A549 (cell line): ENCODE data around the gene ARHGEF28. TPM values are rescaled to one million over a fixed set of nuclear protein-coding genes. Genes with fewer than 3 reads are reported as not detected.

ENCODE experiments used
- ATAC-seq, 2 experiments: fragments of 200-7000 bp in 1 of 2; fragments of >200 bp in 1 of 2; cut with Nextera tagmentation in 1 of 2; cut with Tn5 transposase in 1 of 2; 3 replicates each; pipeline versions ENCODE4 v1.8.0 to v1.9.1; 2018 to 2020; ENCODE audit warnings: mild to moderate bottlenecking in 1 of 2, moderate library complexity in 1 of 2
- CTCF ChIA-PET: fragments of 300-600 bp; sonication (Branson Sonifier 250); formaldehyde crosslinking; extraction: SDS; loops from one replicate; lab custom pipeline; 2021; ENCODE audit warnings: antibody characterized with exemption, inconsistent platforms; lab: Yijun Ruan, JAX
- POLR2A ChIA-PET: fragments of 350-600 bp; formaldehyde crosslinking; extraction: SDS; loops from one replicate; lab custom pipeline; 2021; ENCODE audit warnings: antibody characterized with exemption, inconsistent platforms; lab: Yijun Ruan, JAX
- DNase-seq, 2 experiments: peaks; one replicate each; pipeline versions ENCODE4 v3.0.0 to v3.0.0-alpha.2; 2011 to 2016; ENCODE audit warnings: low read depth in 1 of 2, low spot score in 1 of 2
- FAIRE-seq: peaks from 2 replicates; lab custom pipeline; 2011; peaks lifted over from hg19 to GRCh38; lab: Jason Lieb, UNC
- H3K27ac ChIP-seq, 2 experiments: fragments of >200 bp; sonication (Bioruptor Twin); formaldehyde crosslinking; 3 replicates each; pipeline ENCODE4 v1.5.1; 2016 to 2017
- H3K4me1 ChIP-seq: fragments of >200 bp; sonication (Bioruptor Twin); formaldehyde crosslinking; 3 replicates; pipeline ENCODE4 v1.6.1; 2016
- H3K4me2 ChIP-seq: fragments of >200 bp; sonication (Bioruptor Twin); formaldehyde crosslinking; 3 replicates; pipeline ENCODE4 v1.6.1; 2016
- H3K4me3 ChIP-seq: fragments of >200 bp; sonication (Bioruptor Twin); formaldehyde crosslinking; 3 replicates; pipeline ENCODE4 v1.5.1; 2016
- H3K9me3 ChIP-seq: fragments of >200 bp; sonication (Bioruptor Twin); formaldehyde crosslinking; 3 replicates; pipeline ENCODE4 v1.6.1; 2016
- CBX2 ChIP-seq: fragments of 200-600 bp; sonication (generic); IDR thresholded peaks from 2 replicates; pipeline ENCODE4 v1.6.1; 2016; ENCODE audit warnings: low read depth, mild to moderate bottlenecking, borderline replicate concordance
- EHF ChIP-seq: fragments of 250-450 bp; sonication (Bioruptor Pico); IDR thresholded peaks from 2 replicates; pipeline ENCODE4 v1.5.0; 2020; ENCODE audit warnings: mild to moderate bottlenecking
- EHMT2 ChIP-seq: fragments of 200-600 bp; sonication (generic); IDR thresholded peaks from 2 replicates; pipeline ENCODE4 v1.6.1; 2016; ENCODE audit warnings: antibody characterized with exemption, low read depth, mild to moderate bottlenecking, moderate library complexity
- ESRRA ChIP-seq: fragments of 150-350 bp; IDR thresholded peaks from 2 replicates; pipeline ENCODE4 v1.6.1; 2014; ENCODE audit warnings: mild to moderate bottlenecking, low read length, borderline replicate concordance
- FOSB ChIP-seq: fragments of 250-450 bp; sonication (Bioruptor Pico); IDR thresholded peaks from 2 replicates; pipeline ENCODE4 v1.5.0; 2020; ENCODE audit warnings: mild to moderate bottlenecking, moderate library complexity
- FOXS1 ChIP-seq: fragments of 250-450 bp; sonication (Bioruptor Pico); IDR thresholded peaks from 2 replicates; pipeline ENCODE4 v1.5.0; 2020; ENCODE audit warnings: mild to moderate bottlenecking, moderate library complexity
- HEYL ChIP-seq: fragments of 250-450 bp; sonication (Bioruptor Pico); IDR thresholded peaks from 2 replicates; pipeline ENCODE4 v1.8.0; 2021; ENCODE audit warnings: mild to moderate bottlenecking, moderate library complexity
- HOXB13 ChIP-seq: fragments of 250-450 bp; sonication (Bioruptor Pico); IDR thresholded peaks from 2 replicates; pipeline ENCODE4 v1.5.0; 2020; ENCODE audit warnings: low read depth, mild to moderate bottlenecking, moderate library complexity
- HOXB5 ChIP-seq: fragments of 250-450 bp; sonication (Bioruptor Pico); IDR thresholded peaks from 2 replicates; pipeline ENCODE4 v1.5.0; 2020; ENCODE audit warnings: mild to moderate bottlenecking, moderate library complexity
- JUN ChIP-seq, 2 experiments: fragments of >200 bp; sonication (Bioruptor Twin); formaldehyde crosslinking; IDR thresholded peaks; 2 replicates in 1 of 2; 3 replicates in 1 of 2; pipeline ENCODE4 v1.6.1; 2016 to 2017
- JUNB ChIP-seq: fragments of >200 bp; sonication (Bioruptor Twin); formaldehyde crosslinking; IDR thresholded peaks from 2 replicates; pipeline ENCODE4 v1.6.1; 2016
- KDM1A ChIP-seq: fragments of 200-600 bp; sonication (generic); IDR thresholded peaks from 2 replicates; pipeline ENCODE4 v1.6.1; 2016; ENCODE audit warnings: low read depth, mild to moderate bottlenecking
- KDM5A ChIP-seq: fragments of 200-600 bp; sonication (generic); IDR thresholded peaks from 2 replicates; pipeline ENCODE4 v1.6.1; 2016; ENCODE audit warnings: antibody characterized with exemption, mild to moderate bottlenecking
- MYC ChIP-seq: IDR thresholded peaks from 2 replicates; pipeline ENCODE4 v1.6.1; 2012; ENCODE audit warnings: mild to moderate bottlenecking, inconsistent platforms, low read length, improper control_type of control experiment, borderline replicate concordance
- NFE2L2 ChIP-seq: fragments of 150-350 bp; conservative IDR thresholded peaks from 2 replicates; pipeline ENCODE4 v1.6.1; 2014; ENCODE audit warnings: low read length
- NR3C1 ChIP-seq: fragments of >200 bp; sonication (Bioruptor Twin); formaldehyde crosslinking; IDR thresholded peaks from 3 replicates; pipeline ENCODE4 v1.6.1; 2017
- PHF8 ChIP-seq: fragments of 200-600 bp; sonication (generic); IDR thresholded peaks from 2 replicates; pipeline ENCODE4 v1.6.1; 2016; ENCODE audit warnings: low read depth, mild to moderate bottlenecking, antibody characterized with exemption, moderate library complexity, borderline replicate concordance
- POLR2A ChIP-seq: IDR thresholded peaks from 2 replicates; pipeline ENCODE4 v1.6.1; 2012; ENCODE audit warnings: mild to moderate bottlenecking, low read length
- POLR2AphosphoS2 ChIP-seq: conservative IDR thresholded peaks from 2 replicates; pipeline ENCODE4 v1.6.1; 2012; ENCODE audit warnings: low read length, improper control_type of control experiment, inconsistent platforms
- RARB ChIP-seq: fragments of 250-450 bp; sonication (Bioruptor Pico); IDR thresholded peaks from 2 replicates; pipeline ENCODE4 v1.8.0; 2021; ENCODE audit warnings: mild to moderate bottlenecking, moderate library complexity
- RFX5 ChIP-seq: fragments of 450-650 bp; IDR thresholded peaks from 2 replicates; pipeline ENCODE4 v1.7.1; 2014; ENCODE audit warnings: antibody characterized with exemption, mild to moderate bottlenecking, moderate library complexity
- RNF2 ChIP-seq: fragments of 200-600 bp; sonication (generic); IDR thresholded peaks from 2 replicates; pipeline ENCODE4 v1.6.1; 2016; ENCODE audit warnings: low read depth, mild to moderate bottlenecking, antibody characterized with exemption, moderate library complexity, borderline replicate concordance
- SMC3 ChIP-seq: fragments of >200 bp; sonication (Bioruptor Twin); formaldehyde crosslinking; IDR thresholded peaks from 3 replicates; pipeline ENCODE4 v1.6.1; 2018; ENCODE audit warnings: inconsistent platforms
- SREBF2 ChIP-seq: fragments of 450-650 bp; IDR thresholded peaks from 2 replicates; pipeline ENCODE4 v1.6.1; 2014; ENCODE audit warnings: mild to moderate bottlenecking, moderate library complexity
- ZFP36 ChIP-seq: fragments of 450-650 bp; IDR thresholded peaks from 2 replicates; pipeline ENCODE4 v1.6.1; 2014; ENCODE audit warnings: borderline replicate concordance; ENCODE audit not compliant: partially characterized antibody
- ZNF302 ChIP-seq: fragments of 250-450 bp; sonication (Bioruptor Pico); IDR thresholded peaks from 2 replicates; pipeline ENCODE4 v1.9.0; 2021; ENCODE audit warnings: inconsistent platforms, mild to moderate bottlenecking, moderate library complexity
- ZSCAN20 ChIP-seq: fragments of 250-450 bp; sonication (Bioruptor Pico); IDR thresholded peaks from 2 replicates; pipeline ENCODE4 v1.8.0; 2022; ENCODE audit warnings: mild to moderate bottlenecking, moderate library complexity
- WGBS: methylation state at CpG from one replicate; pipeline ENCODE4 v1.1.6; 2017; ENCODE audit errors: missing lambda C conversion rate; 5-methylcytosine and 5-hydroxymethylcytosine counted together
- polyA plus RNA-seq, 4 experiments: library from polyadenylated mRNA; depleted of rRNA in 3 of 4; stranded (reverse); fragments of >200 nt; fragmentation: RNase III in 1 of 4; extraction: RNeasy Plus Mini Kit Qiagen cat#74134 plus additional on column Dnase treatment in 1 of 4; gene quantifications; 2 replicates in 3 of 4; 3 replicates in 1 of 4; pipeline ENCODE4 v1.2.3, GENCODE V29; 2011 to 2017
- TF ChIP-seq, protein P1 (sequence below): fragments of 250-450 bp; sonication (Bioruptor Pico); IDR thresholded peaks from 2 replicates; pipeline ENCODE4 v1.5.0; 2020; ENCODE audit warnings: low read depth, mild to moderate bottlenecking, moderate library complexity
- TF ChIP-seq, protein P2 (sequence below): fragments of >200 bp; sonication (Bioruptor Twin); formaldehyde crosslinking; IDR thresholded peaks from 3 replicates; pipeline ENCODE4 v1.5.1; 2016
- TF ChIP-seq, protein P3 (sequence below): fragments of >200 bp; sonication (Bioruptor Twin); formaldehyde crosslinking; IDR thresholded peaks from 3 replicates; pipeline ENCODE4 v1.6.1; 2016
- TF ChIP-seq, protein P4 (sequence below): fragments of >200 bp; sonication (Bioruptor Twin); formaldehyde crosslinking; IDR thresholded peaks from 2 replicates; pipeline ENCODE4 v1.6.1; 2016
- TF ChIP-seq, protein P5 (sequence below): IDR thresholded peaks from 2 replicates; pipeline ENCODE4 v1.6.1; 2012

The ARHGEF28 gene
- polyA plus RNA-seq, 2 of the 4 experiments (the other 2 are of a cell fraction), result 17.0 to 22.3 TPM

DNA sequence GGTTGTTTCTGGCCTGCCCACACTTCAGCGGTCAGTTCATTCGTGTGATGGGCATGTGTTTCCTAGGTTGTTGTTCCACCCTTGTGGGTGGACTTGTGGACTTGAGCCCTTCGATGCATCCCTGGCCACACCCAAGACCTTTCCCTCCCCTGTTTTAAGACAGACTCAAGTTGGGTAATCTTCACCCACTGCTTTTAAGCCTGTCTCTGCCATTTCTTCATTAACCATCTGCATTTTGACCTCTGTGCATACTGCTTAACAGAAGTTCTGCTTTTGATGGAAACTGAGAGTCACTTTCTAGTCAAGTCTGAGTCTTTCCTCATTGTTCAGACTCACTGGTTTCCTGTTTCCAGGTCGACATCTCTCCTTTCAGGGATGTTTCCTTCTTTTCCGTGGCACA lies 233.7 kb downstream of the ARHGEF28 start:
- no peaks in the 10 kb centered on the region for H3K9me3 ChIP-seq
- FAIRE-seq, result no peak
- ChIA-PET POLR2A (no interaction called here), CTCF (interaction anchor here (0.5 kb wide), 1 partner anchor 1032 kb away, joined by 3 read pairs; no protein-coding TSS in a partner anchor)
- no peak for ATAC-seq
- no peak overlapping the region for H3K4me2 ChIP-seq
- no peak for DNase-seq
- H3K4me3 ChIP-seq, result no peak overlapping the region
- TF ChIP-seq ZSCAN20 (no peak), FOSB (no peak), NR3C1 (no peak)
- H3K4me1 ChIP-seq, result peaks cover 15% of the 10 kb centered on the region; the same call in 2 of the 3 replicates
- H3K27ac ChIP-seq, result 0 out of 6 replicates have a peak overlapping the region, but pooled peaks of 1 of the 2 experiments have one; percentile 16
- 87% methylated on average over 5 of the region's 5 CpGs for WGBS

DNA sequence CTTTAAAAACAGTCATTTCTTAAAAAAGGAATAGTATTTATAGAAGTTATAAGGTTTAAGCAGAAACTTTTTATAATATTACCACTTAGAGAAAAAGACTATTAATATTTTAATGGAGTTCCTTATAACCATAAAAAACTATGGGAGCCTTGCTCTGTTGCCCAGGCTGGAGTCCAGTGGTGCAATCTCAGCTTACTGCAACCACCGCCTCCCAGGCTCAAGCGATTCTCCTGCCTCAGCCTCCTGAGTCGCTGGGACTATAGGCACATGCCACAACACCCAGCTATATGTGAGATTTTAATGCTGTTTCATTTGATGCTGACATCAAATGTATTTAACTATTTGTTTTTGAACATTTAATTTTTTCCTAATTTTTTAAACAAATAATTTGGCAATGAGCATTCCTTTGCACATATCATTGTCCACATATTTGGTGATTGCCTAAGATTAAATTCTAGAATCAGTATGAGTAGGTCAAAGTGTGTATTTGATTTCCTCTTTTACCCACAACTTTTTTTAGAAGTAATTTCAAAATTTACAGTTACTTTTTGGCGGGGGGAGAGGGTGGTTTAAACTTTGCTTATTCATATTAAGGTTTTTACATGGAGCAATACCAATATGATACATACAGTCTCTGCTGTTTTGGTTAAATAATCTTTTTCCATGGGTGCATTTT lies 235.5 kb downstream of the ARHGEF28 start:
- peaks cover 15% of the 10 kb centered on the region; the same call in 2 of the 3 replicates for H3K4me1 ChIP-seq
- H3K4me3 ChIP-seq, result no peak overlapping the region
- H3K27ac ChIP-seq, result no peak overlapping the region
- no peaks in the 10 kb centered on the region for H3K9me3 ChIP-seq
- WGBS, result 87% methylated on average over 4 of the region's 4 CpGs
- DNase-seq, result no peak
- POLR2A ChIA-PET, result no interaction called here
- peak overlapping the region; percentile 17; the same call in 1 of the 3 replicates for H3K4me2 ChIP-seq
- no peak; a peak in 1 of 6 replicates for ATAC-seq
- no peak for FAIRE-seq
- TF ChIP-seq ZFP36 (no peak), CBX2 (no peak), FOSB (no peak), JUN (IDR thresholded peaks at IDR 0.05) (no peak), NFE2L2 (no peak), KDM5A (no peak), EHF (no peak), JUNB (no peak), POLR2A (no peak), HEYL (CRISPR knock-in tag) (no peak), SREBF2 (no peak), MYC (no peak), RFX5 (no peak), HOXB13 (no peak), POLR2AphosphoS2 (no peak)
- TF ChIP-seq, protein P1, sequence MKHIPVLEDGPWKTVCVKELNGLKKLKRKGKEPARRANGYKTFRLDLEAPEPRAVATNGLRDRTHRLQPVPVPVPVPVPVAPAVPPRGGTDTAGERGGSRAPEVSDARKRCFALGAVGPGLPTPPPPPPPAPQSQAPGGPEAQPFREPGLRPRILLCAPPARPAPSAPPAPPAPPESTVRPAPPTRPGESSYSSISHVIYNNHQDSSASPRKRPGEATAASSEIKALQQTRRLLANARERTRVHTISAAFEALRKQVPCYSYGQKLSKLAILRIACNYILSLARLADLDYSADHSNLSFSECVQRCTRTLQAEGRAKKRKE (CRISPR knock-in tag), result no peak
- TF ChIP-seq, protein P2, sequence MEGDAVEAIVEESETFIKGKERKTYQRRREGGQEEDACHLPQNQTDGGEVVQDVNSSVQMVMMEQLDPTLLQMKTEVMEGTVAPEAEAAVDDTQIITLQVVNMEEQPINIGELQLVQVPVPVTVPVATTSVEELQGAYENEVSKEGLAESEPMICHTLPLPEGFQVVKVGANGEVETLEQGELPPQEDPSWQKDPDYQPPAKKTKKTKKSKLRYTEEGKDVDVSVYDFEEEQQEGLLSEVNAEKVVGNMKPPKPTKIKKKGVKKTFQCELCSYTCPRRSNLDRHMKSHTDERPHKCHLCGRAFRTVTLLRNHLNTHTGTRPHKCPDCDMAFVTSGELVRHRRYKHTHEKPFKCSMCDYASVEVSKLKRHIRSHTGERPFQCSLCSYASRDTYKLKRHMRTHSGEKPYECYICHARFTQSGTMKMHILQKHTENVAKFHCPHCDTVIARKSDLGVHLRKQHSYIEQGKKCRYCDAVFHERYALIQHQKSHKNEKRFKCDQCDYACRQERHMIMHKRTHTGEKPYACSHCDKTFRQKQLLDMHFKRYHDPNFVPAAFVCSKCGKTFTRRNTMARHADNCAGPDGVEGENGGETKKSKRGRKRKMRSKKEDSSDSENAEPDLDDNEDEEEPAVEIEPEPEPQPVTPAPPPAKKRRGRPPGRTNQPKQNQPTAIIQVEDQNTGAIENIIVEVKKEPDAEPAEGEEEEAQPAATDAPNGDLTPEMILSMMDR, result no peak
- TF ChIP-seq, protein P3, sequence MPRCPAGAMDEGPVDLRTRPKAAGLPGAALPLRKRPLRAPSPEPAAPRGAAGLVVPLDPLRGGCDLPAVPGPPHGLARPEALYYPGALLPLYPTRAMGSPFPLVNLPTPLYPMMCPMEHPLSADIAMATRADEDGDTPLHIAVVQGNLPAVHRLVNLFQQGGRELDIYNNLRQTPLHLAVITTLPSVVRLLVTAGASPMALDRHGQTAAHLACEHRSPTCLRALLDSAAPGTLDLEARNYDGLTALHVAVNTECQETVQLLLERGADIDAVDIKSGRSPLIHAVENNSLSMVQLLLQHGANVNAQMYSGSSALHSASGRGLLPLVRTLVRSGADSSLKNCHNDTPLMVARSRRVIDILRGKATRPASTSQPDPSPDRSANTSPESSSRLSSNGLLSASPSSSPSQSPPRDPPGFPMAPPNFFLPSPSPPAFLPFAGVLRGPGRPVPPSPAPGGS, result no peak
- TF ChIP-seq, all 56 proteins: peak for 0
- CTCF ChIA-PET, result interaction anchor here (1.1 kb wide), 1 partner anchor 40 kb away, joined by 3 read pairs; no protein-coding TSS in a partner anchor

DNA sequence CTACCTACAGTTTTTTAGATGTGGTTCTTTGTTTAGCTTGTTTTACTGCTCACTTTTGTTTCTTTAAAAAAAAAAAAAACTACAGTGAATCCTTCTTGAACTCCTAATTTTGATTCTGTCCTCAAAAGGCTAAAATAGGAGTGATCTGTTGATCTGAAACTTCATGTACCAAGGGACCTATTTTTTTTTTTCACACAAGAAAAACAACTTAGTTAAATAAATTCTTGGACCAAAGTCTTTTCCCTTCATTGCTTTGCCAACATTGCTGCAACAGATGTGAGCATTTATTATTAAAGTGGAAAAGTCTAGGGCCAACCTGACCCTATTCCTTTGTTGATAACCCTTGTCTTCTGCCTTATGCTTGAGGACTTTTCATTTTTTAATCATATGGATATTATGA lies 236.8 kb downstream of the ARHGEF28 start:
- H3K9me3 ChIP-seq, result no peaks in the 10 kb centered on the region
- peaks cover 15% of the 10 kb centered on the region; the same call in 2 of the 3 replicates for H3K4me1 ChIP-seq
- FAIRE-seq, result no peak
- no peak for DNase-seq
- POLR2A ChIA-PET, result no interaction called here
- no peak overlapping the region for H3K4me3 ChIP-seq
- H3K4me2 ChIP-seq, result no peak overlapping the region
- no peak for ATAC-seq
- H3K27ac ChIP-seq, result no peak overlapping the region
- CTCF ChIA-PET, result interaction anchor here (0.9 to 1.2 kb wide), 3 partner anchors 40 to 297 kb away, joined by 3 to 4 read pairs (median 4); partner anchors contain the start of genes ANKRA2 and UTP15
- no peak for TF ChIP-seq ZNF302
- no peak for TF ChIP-seq RARB (CRISPR knock-in tag)
- TF ChIP-seq FOXS1, result no peak
- TF ChIP-seq, protein P4, sequence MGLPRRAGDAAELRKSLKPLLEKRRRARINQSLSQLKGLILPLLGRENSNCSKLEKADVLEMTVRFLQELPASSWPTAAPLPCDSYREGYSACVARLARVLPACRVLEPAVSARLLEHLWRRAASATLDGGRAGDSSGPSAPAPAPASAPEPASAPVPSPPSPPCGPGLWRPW, result no peak
- no peak for TF ChIP-seq EHMT2
- no peak for TF ChIP-seq NFE2L2
- TF ChIP-seq RNF2, result no peak
- no peak for TF ChIP-seq ZSCAN20
- no peak for TF ChIP-seq CBX2
- TF ChIP-seq FOSB, result no peak
- no peak for TF ChIP-seq HOXB5 (CRISPR knock-in tag)
- no peak for TF ChIP-seq KDM5A
- TF ChIP-seq ESRRA, result no peak
- TF ChIP-seq PHF8, result no peak
- no peak for TF ChIP-seq MYC
- TF ChIP-seq SMC3, result no peak
- TF ChIP-seq POLR2AphosphoS2, result no peak
- TF ChIP-seq KDM1A, result no peak
- TF ChIP-seq, protein P5, sequence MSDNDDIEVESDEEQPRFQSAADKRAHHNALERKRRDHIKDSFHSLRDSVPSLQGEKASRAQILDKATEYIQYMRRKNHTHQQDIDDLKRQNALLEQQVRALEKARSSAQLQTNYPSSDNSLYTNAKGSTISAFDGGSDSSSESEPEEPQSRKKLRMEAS, result no peak
